Measurements from ENCODE around the gene IFNGR1.

IFNGR1 gene

DNA sequence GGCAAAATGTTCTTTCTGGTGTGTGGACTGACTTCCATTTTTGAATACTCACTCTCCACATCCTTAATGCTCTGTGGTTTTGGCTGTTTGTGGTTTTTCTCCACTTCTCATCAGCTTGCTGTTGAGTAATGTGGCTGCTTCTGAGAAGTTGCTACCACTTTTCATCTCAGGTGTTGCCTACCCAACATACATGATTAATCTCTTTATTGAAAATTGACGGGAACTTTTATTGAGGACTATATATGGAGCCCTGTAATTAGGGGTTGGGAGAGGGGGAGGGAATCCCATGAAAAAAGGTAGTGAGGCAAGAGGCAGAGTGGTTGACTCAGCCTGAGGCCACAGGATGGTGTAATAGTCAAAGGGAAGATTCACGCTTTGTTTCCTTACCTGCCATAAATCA lies 63.4 kb downstream of the IFNGR1 start:
- DNase-seq (ENCODE audit: low spot score), result no peak

DNA sequence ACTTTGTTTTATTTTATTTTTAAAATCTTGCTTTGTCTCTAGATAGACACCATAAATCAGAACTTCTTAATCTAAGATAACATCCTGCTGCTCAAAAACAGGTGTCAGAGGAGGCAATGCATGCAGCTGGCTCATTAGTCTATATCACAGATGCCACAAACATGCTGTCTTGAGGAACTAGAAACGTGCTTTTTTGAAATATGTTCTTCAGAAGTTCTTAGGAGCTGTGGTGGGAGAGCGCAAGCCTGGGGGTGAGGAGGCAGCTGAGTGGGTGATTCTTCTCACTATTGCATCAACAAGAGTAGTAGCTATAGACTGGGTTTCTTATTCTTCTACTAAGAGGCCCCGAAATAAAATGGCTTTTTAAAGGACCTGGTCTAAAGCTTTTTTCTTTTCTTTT lies 69.1 kb downstream of the IFNGR1 start:
- DNase-seq (ENCODE audit: low spot score), result no peak

DNA sequence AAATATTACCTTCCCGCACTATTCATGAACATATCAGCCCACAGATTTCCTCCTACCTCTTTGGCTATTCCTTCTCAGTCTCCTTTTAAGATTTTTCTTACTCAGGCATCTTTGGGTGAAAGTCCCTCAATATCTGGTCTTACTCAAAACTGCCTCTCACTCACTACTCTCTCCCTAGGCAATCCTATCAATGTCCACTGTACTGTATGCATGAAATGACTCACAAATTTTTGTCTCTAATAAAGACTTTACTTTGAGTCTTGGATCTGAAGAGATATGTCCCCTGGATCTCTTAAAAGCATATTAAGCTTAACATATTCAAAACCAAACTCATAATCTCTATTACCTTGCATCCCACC lies 70.2 kb downstream of the IFNGR1 start:
- DNase-seq (ENCODE audit: low spot score), result no peak

DNA sequence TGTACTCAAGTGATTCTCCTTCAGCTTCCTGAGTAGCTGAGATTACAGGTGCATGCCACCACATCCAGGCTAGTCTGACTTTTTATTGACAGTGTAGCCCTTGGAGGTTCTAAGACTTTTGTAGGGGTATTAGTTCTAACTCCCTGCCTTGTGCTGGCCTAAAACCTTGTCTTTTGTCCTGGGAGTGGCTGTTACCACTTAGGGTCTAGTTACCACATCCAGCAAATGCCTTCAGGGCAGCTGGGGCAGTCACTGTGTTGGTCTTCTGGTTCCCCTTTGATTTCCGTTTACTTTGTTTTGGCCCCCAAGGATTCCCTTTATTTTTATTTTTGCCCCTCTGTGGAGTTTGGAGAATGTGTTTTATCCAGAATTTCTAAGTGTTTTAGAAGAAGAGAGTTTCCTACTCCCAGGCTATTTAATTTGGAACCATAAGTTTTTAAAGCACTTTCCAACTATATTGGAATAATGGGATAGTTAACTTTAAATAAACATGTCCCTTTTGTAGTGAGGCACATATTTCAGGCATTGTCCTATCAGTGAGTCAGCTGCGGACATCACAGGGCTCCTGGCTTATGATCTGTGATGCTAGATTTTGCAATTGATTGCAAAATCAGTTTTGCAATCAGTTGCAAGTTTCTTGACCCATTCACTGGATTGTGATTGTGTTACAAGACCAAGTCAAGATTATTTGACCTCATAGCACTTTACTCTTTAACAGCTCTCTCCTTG lies 70.7 kb downstream of the IFNGR1 start:
- no peak for DNase-seq (ENCODE audit: low spot score)
